DOHH2 (cell line): ENCODE results near the gene TARS2.

ENCODE experiments used
- H3F3A ChIP-seq: fragments of 200-600 bp; sonication (generic), shearing (Covaris generic); 2 replicates; pipeline ENCODE4 v1.6.0; 2016; ENCODE audit warnings: antibody characterized with exemption, mild to moderate bottlenecking; ENCODE audit not compliant: control insufficient read depth, insufficient read depth
- H3K27ac ChIP-seq: fragments of 200-600 bp; sonication (generic); 2 replicates; pipeline ENCODE4 v1.5.1; 2014; ENCODE audit warnings: low read depth, mild to moderate bottlenecking, low read length, moderate library complexity
- H3K27me3 ChIP-seq: fragments of 200-600 bp; sonication (generic); 2 replicates; pipeline ENCODE4 v1.6.1; 2014; ENCODE audit warnings: mild to moderate bottlenecking, low read length, mixed read lengths; ENCODE audit not compliant: control insufficient read depth
- H3K36me3 ChIP-seq: fragments of 200-600 bp; sonication (generic); 2 replicates; pipeline ENCODE4 v1.6.1; 2014; ENCODE audit warnings: mild to moderate bottlenecking, low read length, moderate library complexity, mixed read lengths; ENCODE audit not compliant: control insufficient read depth
- H3K4me1 ChIP-seq: fragments of 200-600 bp; sonication (generic); 2 replicates; pipeline ENCODE4 v1.6.1; 2014; ENCODE audit warnings: mild to moderate bottlenecking, low read length, mixed read lengths; ENCODE audit not compliant: control insufficient read depth
- H3K4me2 ChIP-seq: fragments of 200-600 bp; sonication (generic); 2 replicates; pipeline ENCODE4 v1.6.0; 2014; ENCODE audit warnings: mild to moderate bottlenecking, low read length, moderate library complexity
- H3K4me3 ChIP-seq: fragments of 200-600 bp; sonication (generic); 2 replicates; pipeline ENCODE4 v1.5.1; 2014; ENCODE audit warnings: mild to moderate bottlenecking, low read length, mixed read lengths
- H3K79me2 ChIP-seq: fragments of 200-600 bp; sonication (generic); 2 replicates; pipeline ENCODE4 v1.6.1; 2014; ENCODE audit warnings: mild to moderate bottlenecking, low read length, mixed read lengths; ENCODE audit not compliant: control insufficient read depth
- H3K9me2 ChIP-seq: fragments of 200-600 bp; sonication (generic); replicated peaks from 2 replicates; pipeline ENCODE4 v1.6.1; 2014; ENCODE audit warnings: mild to moderate bottlenecking, low read length, mixed read lengths; ENCODE audit not compliant: control insufficient read depth
- H3K9me3 ChIP-seq: fragments of 200-600 bp; sonication (generic); 2 replicates; pipeline ENCODE4 v1.6.1; 2014; ENCODE audit warnings: antibody characterized with exemption, low read length, mixed read lengths; ENCODE audit not compliant: control insufficient read depth, insufficient read depth
- H4K20me1 ChIP-seq: fragments of 200-600 bp; sonication (generic); 2 replicates; pipeline ENCODE4 v1.6.0; 2014; ENCODE audit warnings: low read depth, mild to moderate bottlenecking, antibody characterized with exemption, low read length, moderate library complexity; ENCODE audit not compliant: control insufficient read depth, insufficient read depth
- EZH2phosphoT487 ChIP-seq: fragments of 200-600 bp; sonication (generic); IDR thresholded peaks from 2 replicates; pipeline ENCODE4 v1.6.1; 2017; ENCODE audit warnings: borderline replicate concordance, mild to moderate bottlenecking, antibody characterized with exemption, low read length, moderate library complexity, mixed read lengths
- TF ChIP-seq, protein P1 (sequence below): fragments of 200-600 bp; sonication (generic); IDR thresholded peaks from one replicate; pipeline ENCODE4 v1.5.1; 2014; ENCODE audit warnings: antibody characterized with exemption, mild to moderate bottlenecking, low read depth, low read length; ENCODE audit not compliant: poor library complexity, severe bottlenecking

The TARS2 gene

DNA sequence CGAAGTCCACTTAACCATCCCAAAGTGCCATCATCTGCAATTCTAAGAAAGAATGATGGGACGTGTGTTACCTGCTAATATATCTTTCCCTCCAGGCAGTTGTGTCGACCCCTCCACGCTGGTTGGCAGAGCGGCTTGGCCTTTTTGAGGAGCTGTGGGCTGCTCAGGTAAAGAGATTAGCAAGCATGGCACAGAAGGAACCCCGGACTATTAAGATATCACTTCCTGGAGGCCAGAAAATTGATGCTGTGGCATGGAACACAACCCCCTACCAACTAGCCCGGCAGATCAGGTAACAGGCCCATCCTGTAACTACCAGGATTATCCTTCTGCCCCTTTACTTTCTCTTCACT lies 520 bp downstream of the TARS2 start:
- Histone ChIP-seq H3K9me3 (no peaks in the 10 kb centered on the region), H3K4me2 (peak overlapping the region; percentile 92), H3K79me2 (peaks cover 18% of the 10 kb centered on the region), H3F3A (no peaks in the 10 kb centered on the region), H4K20me1 (no peaks in the 10 kb centered on the region), H3K4me1 (peaks cover 9% of the 10 kb centered on the region; the same call in 1 of the 2 replicates), H3K9me2 (no peaks in the 10 kb centered on the region), H3K27me3 (no peaks in the 10 kb centered on the region), H3K4me3 (peak overlapping the region; percentile 89), H3K36me3 (peaks cover 32% of the 10 kb centered on the region), H3K27ac (peak overlapping the region; percentile 41)
- TF ChIP-seq, protein P1, sequence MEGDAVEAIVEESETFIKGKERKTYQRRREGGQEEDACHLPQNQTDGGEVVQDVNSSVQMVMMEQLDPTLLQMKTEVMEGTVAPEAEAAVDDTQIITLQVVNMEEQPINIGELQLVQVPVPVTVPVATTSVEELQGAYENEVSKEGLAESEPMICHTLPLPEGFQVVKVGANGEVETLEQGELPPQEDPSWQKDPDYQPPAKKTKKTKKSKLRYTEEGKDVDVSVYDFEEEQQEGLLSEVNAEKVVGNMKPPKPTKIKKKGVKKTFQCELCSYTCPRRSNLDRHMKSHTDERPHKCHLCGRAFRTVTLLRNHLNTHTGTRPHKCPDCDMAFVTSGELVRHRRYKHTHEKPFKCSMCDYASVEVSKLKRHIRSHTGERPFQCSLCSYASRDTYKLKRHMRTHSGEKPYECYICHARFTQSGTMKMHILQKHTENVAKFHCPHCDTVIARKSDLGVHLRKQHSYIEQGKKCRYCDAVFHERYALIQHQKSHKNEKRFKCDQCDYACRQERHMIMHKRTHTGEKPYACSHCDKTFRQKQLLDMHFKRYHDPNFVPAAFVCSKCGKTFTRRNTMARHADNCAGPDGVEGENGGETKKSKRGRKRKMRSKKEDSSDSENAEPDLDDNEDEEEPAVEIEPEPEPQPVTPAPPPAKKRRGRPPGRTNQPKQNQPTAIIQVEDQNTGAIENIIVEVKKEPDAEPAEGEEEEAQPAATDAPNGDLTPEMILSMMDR: no peak
- TF ChIP-seq EZH2phosphoT487: no peak

DNA sequence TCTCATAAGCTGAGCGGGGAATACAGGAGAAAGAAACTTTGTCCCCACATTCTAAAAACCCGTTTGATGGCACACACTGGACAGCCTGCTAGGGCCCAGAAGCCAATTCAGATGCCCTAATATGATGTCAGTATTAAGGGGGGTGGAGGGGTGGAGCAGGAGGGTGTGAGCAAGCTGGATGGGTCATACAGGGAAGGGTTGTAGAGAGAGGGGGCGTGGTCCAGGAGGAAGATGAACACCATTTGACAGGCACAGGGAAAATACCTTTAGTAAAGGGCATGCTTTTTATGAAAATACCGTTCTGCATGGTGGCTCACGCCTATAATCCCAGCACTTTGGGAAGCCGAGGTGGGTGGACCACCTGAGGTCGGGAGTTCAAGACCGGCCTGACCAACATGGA lies 6.0 kb downstream of the TARS2 start:
- H3F3A ChIP-seq: no peaks in the 10 kb centered on the region
- H3K4me2 ChIP-seq: no peak overlapping the region
- no peaks in the 10 kb centered on the region for H3K9me3 ChIP-seq
- H3K27ac ChIP-seq: no peak overlapping the region
- H3K79me2 ChIP-seq: peaks cover 8% of the 10 kb centered on the region
- TF ChIP-seq EZH2phosphoT487: no peak
- TF ChIP-seq, protein P1: no peak
- no peaks in the 10 kb centered on the region for H4K20me1 ChIP-seq
- no peak overlapping the region for H3K4me3 ChIP-seq
- peaks cover 63% of the 10 kb centered on the region for H3K36me3 ChIP-seq
- H3K4me1 ChIP-seq: peaks cover 5% of the 10 kb centered on the region; the same call in 1 of the 2 replicates
- no peaks in the 10 kb centered on the region for H3K9me2 ChIP-seq
- no peaks in the 10 kb centered on the region for H3K27me3 ChIP-seq

DNA sequence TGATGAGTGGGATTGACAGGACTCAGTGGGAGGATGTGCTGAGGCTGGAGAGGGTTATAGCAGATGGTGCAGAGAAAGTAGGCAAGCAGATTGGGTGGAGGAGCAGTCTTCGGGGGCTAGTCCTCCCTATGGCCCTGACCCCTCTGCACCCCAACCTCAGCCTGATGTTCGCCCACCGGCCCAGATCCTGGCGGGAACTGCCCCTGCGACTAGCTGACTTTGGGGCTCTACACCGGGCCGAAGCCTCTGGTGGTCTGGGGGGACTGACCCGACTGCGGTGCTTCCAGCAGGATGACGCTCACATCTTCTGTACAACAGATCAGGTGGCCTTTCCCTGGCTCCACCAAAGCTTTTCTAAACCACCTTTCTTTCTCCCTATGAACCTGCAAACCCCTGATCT lies 11.1 kb downstream of the TARS2 start:
- Histone ChIP-seq H3K4me3 (no peak overlapping the region), H3K27ac (no peak overlapping the region), H3K9me3 (no peaks in the 10 kb centered on the region), H3K79me2 (no peaks in the 10 kb centered on the region), H4K20me1 (no peaks in the 10 kb centered on the region), H3K27me3 (no peaks in the 10 kb centered on the region), H3K9me2 (no peaks in the 10 kb centered on the region), H3F3A (0 out of 2 replicates have a peak, but pooled peaks cover 3% of the 10 kb centered on the region), H3K36me3 (peaks cover 44% of the 10 kb centered on the region), H3K4me2 (no peak overlapping the region), H3K4me1 (no peaks in the 10 kb centered on the region)
- TF ChIP-seq, protein P1: no peak
- no peak for TF ChIP-seq EZH2phosphoT487
